ENCODE results near the gene UBAP2L.
"Not testable (repeated sequence)": the region's sequence is repeated elsewhere in the genome, so short reads cannot be mapped to it uniquely, and the experiment has no call there.

Gene UBAP2L

DNA sequence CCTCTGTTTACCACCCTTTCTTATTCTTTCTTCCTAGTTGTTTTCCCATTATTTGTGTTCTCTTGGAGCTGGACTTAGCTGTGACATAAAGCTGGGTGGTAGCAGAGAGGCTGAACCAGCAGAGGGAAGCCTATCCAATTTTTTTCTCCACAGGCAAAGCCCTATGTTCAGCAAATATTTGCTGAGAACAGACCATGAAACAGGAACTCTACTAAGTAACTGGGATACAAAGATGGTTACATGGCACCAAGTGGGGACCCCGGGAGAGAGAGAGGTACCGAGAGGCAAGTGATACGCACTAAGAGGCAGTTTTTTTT lies 21.2 kb upstream of the UBAP2L start:
- peak overlapping the region; percentile 6 for H3K9ac ChIP-seq (ENCODE audit: low read depth, low read length, poor library complexity, severe bottlenecking)
- H3F3A ChIP-seq (ENCODE audit: low read depth): no peaks in the 10 kb centered on the region
- H2AFZ ChIP-seq (ENCODE audit: low read length): peak overlapping the region; percentile 82
- no peaks in the 10 kb centered on the region for H3K27me3 ChIP-seq (ENCODE audit: insufficient read depth, low read length, poor library complexity, severe bottlenecking)
- peaks cover 5% of the 10 kb centered on the region for H3K4me1 ChIP-seq (ENCODE audit: insufficient read depth, low read length, poor library complexity, severe bottlenecking)
- peak overlapping the region; percentile 42 for H3K4me3 ChIP-seq (ENCODE audit: low read length, poor library complexity, severe bottlenecking)
- no peaks in the 10 kb centered on the region for H3K9me3 ChIP-seq (ENCODE audit: insufficient read depth, low read depth, low read length)
- no peaks in the 10 kb centered on the region for H3K9me2 ChIP-seq (replicated peaks; ENCODE audit: low read depth, low read length)
- H3K36me3 ChIP-seq (ENCODE audit: insufficient read depth, low read length): no peaks in the 10 kb centered on the region
- H4K20me1 ChIP-seq (ENCODE audit: insufficient read depth, low read length, poor library complexity, severe bottlenecking): no peaks in the 10 kb centered on the region
- TF ChIP-seq EZH2phosphoT487 (IDR thresholded peaks at IDR 0.05; ENCODE audit: borderline replicate concordance): no peak
- TF ChIP-seq, protein P1, sequence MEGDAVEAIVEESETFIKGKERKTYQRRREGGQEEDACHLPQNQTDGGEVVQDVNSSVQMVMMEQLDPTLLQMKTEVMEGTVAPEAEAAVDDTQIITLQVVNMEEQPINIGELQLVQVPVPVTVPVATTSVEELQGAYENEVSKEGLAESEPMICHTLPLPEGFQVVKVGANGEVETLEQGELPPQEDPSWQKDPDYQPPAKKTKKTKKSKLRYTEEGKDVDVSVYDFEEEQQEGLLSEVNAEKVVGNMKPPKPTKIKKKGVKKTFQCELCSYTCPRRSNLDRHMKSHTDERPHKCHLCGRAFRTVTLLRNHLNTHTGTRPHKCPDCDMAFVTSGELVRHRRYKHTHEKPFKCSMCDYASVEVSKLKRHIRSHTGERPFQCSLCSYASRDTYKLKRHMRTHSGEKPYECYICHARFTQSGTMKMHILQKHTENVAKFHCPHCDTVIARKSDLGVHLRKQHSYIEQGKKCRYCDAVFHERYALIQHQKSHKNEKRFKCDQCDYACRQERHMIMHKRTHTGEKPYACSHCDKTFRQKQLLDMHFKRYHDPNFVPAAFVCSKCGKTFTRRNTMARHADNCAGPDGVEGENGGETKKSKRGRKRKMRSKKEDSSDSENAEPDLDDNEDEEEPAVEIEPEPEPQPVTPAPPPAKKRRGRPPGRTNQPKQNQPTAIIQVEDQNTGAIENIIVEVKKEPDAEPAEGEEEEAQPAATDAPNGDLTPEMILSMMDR (conservative IDR thresholded peaks at IDR 0.05; ENCODE audit: low read length): no peak
- no peaks in the 10 kb centered on the region for H3K79me2 ChIP-seq (ENCODE audit: insufficient read depth, low read length)
- peak overlapping the region; percentile 69 for H3K4me2 ChIP-seq (ENCODE audit: low read depth, low read length, poor library complexity, severe bottlenecking)

DNA sequence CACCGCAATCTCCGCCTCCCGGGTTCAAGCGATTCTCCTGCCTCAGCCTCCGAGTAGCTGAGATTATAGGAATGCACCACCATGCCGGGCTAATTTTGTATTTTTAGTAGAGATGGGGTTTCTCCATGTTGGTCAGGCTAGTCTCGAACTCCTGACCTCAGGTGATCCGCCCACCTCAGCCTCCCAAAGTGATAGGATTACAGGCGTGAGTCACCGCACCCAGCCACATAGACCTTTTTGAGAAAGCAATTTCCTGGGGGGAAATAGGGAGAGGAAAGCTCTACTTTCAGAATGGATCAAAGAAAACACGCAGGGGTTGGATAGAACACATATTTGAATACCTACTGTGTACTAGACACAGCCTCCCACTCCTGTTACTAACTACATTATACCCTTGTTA lies 15.0 kb upstream of the UBAP2L start:
- H3F3A ChIP-seq (ENCODE audit: low read depth); H3K4me1 ChIP-seq (ENCODE audit: insufficient read depth, low read length, poor library complexity, severe bottlenecking); H3K4me2 ChIP-seq (ENCODE audit: low read depth, low read length, poor library complexity, severe bottlenecking); H4K20me1 ChIP-seq (ENCODE audit: insufficient read depth, low read length, poor library complexity, severe bottlenecking); H3K27me3 ChIP-seq (ENCODE audit: insufficient read depth, low read length, poor library complexity, severe bottlenecking); H3K4me3 ChIP-seq (ENCODE audit: low read length, poor library complexity, severe bottlenecking); H3K9me2 ChIP-seq (replicated peaks; ENCODE audit: low read depth, low read length); H2AFZ ChIP-seq (ENCODE audit: low read length); H3K79me2 ChIP-seq (ENCODE audit: insufficient read depth, low read length); H3K9me3 ChIP-seq (ENCODE audit: insufficient read depth, low read depth, low read length); H3K9ac ChIP-seq (ENCODE audit: low read depth, low read length, poor library complexity, severe bottlenecking): not testable (repeated sequence)
- peaks cover 27% of the 10 kb centered on the region; the same call in 1 of the 2 replicates for H3K36me3 ChIP-seq (ENCODE audit: insufficient read depth, low read length)

DNA sequence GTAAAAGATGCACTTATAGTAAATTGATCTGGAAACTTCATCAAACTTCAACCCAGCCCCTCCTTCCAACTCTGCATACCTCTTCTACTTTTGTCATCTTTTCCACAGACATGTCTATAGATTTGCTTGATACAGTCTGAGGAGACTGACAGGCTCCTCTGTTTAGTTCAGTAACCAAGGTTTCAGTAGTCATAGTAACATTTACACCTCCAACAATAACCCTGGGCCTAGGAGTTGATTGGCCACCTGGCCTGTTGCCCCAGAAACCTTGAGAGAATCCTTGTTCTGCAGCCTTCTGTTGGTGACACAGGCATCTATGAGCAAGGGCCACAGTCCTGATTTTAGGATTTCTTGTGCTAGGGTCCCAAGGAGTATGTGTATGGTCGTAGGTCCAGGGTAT lies 14.6 kb upstream of the UBAP2L start, which contains the start of gene CFAP141:
Gene CFAP141, minus strand, starts transcription at position 138 of the 400 bp plus-strand sequence. Its CDS starts 26 bp downstream, at position 112.
- H3K36me3 ChIP-seq (ENCODE audit: insufficient read depth, low read length): peaks cover 27% of the 10 kb centered on the region; the same call in 1 of the 2 replicates
- no peak within 1 kb of the TSS for H3K4me2 ChIP-seq (ENCODE audit: low read depth, low read length, poor library complexity, severe bottlenecking)
- no peak for TF ChIP-seq EZH2phosphoT487 (IDR thresholded peaks at IDR 0.05; ENCODE audit: borderline replicate concordance)
- TF ChIP-seq, protein P1 (conservative IDR thresholded peaks at IDR 0.05; ENCODE audit: low read length): no peak

DNA sequence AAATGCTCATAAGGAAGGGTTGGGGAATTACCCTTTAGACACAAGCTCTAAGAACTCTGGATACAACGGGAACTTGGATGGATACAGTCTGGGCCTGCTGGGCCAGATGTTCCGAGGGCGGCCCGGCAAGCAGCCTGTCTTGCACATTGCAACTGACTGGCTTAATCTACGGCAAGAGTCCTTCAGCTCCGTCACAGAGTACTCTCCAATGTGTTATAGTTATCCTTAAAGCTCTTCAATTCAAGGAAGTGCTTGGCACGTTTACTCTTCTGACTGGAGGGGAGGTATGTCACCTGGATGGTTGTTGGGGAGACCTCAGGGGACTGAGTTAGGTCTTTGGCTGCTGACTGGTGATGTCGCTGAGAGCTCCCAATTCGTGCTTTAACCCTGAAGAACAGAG lies 13.5 kb upstream of the UBAP2L start:
- Histone ChIP-seq H3K9me2 (replicated peaks; ENCODE audit: low read depth, low read length) (no peaks in the 10 kb centered on the region), H4K20me1 (ENCODE audit: insufficient read depth, low read length, poor library complexity, severe bottlenecking) (no peaks in the 10 kb centered on the region), H2AFZ (ENCODE audit: low read length) (no peak overlapping the region), H3K36me3 (ENCODE audit: insufficient read depth, low read length) (peaks cover 34% of the 10 kb centered on the region; the same call in 1 of the 2 replicates), H3K4me1 (ENCODE audit: insufficient read depth, low read length, poor library complexity, severe bottlenecking) (no peaks in the 10 kb centered on the region), H3K4me2 (ENCODE audit: low read depth, low read length, poor library complexity, severe bottlenecking) (no peak overlapping the region), H3K9me3 (ENCODE audit: insufficient read depth, low read depth, low read length) (no peaks in the 10 kb centered on the region), H3K4me3 (ENCODE audit: low read length, poor library complexity, severe bottlenecking) (no peak overlapping the region), H3K27me3 (ENCODE audit: insufficient read depth, low read length, poor library complexity, severe bottlenecking) (no peaks in the 10 kb centered on the region), H3K79me2 (ENCODE audit: insufficient read depth, low read length) (no peaks in the 10 kb centered on the region), H3K9ac (ENCODE audit: low read depth, low read length, poor library complexity, severe bottlenecking) (no peak overlapping the region), H3F3A (ENCODE audit: low read depth) (no peaks in the 10 kb centered on the region)
- TF ChIP-seq EZH2phosphoT487 (IDR thresholded peaks at IDR 0.05; ENCODE audit: borderline replicate concordance): no peak
- TF ChIP-seq, protein P1 (conservative IDR thresholded peaks at IDR 0.05; ENCODE audit: low read length): no peak

More for the DNA sequence above, 14.6 kb upstream of the UBAP2L start, which contains the start of gene CFAP141:
- Histone ChIP-seq H3K9me3 (ENCODE audit: insufficient read depth, low read depth, low read length) (no peaks in the 10 kb centered on the region), H2AFZ (ENCODE audit: low read length) (no peak within 1 kb of the TSS), H3K9ac (ENCODE audit: low read depth, low read length, poor library complexity, severe bottlenecking) (no peak within 1 kb of the TSS), H3K9me2 (replicated peaks; ENCODE audit: low read depth, low read length) (no peaks in the 10 kb centered on the region), H3K4me1 (ENCODE audit: insufficient read depth, low read length, poor library complexity, severe bottlenecking) (no peaks in the 10 kb centered on the region), H3K4me3 (ENCODE audit: low read length, poor library complexity, severe bottlenecking) (no peak within 1 kb of the TSS), H3K27me3 (ENCODE audit: insufficient read depth, low read length, poor library complexity, severe bottlenecking) (no peaks in the 10 kb centered on the region), H3K79me2 (ENCODE audit: insufficient read depth, low read length) (no peaks in the 10 kb centered on the region), H3F3A (ENCODE audit: low read depth) (no peaks in the 10 kb centered on the region), H4K20me1 (ENCODE audit: insufficient read depth, low read length, poor library complexity, severe bottlenecking) (no peaks in the 10 kb centered on the region)
